ENCODE data around the gene TPCN1. TPM values are rescaled to one million over a fixed set of nuclear protein-coding genes. Genes with fewer than 3 reads are reported as not detected.

TPCN1 gene
- total and polyA plus RNA-seq, 2 donors (not counting 1 experiment from before 2014, with no cell fraction given) = 17.2 to 17.8 TPM

DNA sequence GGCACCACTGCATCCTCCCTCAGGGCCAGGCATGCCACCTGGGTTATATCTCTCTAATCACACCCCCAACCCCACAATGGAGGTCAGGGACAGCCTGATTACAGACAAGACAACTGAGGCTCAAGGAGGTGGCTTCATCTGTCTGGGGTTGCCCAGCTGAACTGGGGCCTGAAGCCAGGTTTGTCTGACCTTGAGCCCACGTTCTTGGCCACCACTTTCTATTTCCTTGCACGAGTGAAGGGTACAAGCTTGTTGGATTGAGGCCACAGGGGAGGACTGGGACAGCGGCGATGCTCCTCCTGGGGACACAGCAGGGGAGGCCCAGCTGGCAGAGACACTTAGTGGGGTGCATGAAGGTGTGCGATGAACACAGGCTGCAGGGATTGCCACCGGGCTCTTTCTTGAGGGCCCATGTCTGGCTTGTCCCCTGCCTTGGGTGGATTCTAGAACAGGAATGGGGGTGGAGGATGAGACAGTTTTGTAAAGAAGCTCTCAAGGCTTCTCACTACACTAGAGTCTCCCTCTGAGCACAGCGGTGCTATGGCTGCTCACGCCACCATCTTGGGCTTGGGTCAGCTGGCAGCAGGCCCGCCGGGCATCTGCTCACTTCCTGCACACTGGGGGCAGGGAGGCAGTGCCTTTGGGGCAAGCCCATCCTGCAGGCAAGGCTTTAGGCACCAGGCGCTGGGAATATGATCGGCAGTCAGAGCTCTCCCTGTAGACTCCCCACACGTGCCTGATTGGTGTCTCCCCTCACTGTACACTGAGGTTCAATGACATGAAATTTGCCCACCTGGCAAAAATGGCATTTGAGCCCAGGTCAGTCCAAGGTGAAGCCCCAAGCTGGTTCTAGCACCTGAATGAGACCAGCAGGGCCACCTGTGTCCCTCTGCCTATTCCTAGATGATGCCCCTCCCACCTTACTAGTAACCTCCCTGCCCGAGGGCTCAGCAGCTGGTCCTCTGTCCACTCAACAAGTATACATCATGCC lies 19.8 kb upstream of the TPCN1 start:
- no peak for TF ChIP-seq EZH2 (IDR thresholded peaks at IDR 0.05; ENCODE audit: low read length, missing control alignments)
- TF ChIP-seq CTCF (conservative IDR thresholded peaks at IDR 0.05 in 1 of 2, IDR thresholded peaks at IDR 0.05 in 1 of 2; ENCODE audit: low read depth in 1 of 2, low read length in 2 of 2) = no peak
- Histone ChIP-seq H2AFZ (ENCODE audit: low read length) (no peak overlapping the region), H3K4me2 (ENCODE audit: extremely low read depth, insufficient read depth, low read length) (no peak overlapping the region), H3K9me3 (ENCODE audit: control insufficient read depth, insufficient read depth, low read depth, low read length) (no peaks in the 10 kb centered on the region), H3K27ac (ENCODE audit: insufficient read depth, low read length) (no peak overlapping the region), H3K4me1 (ENCODE audit: control insufficient read depth, extremely low read depth, insufficient read depth, low read length) (no peaks in the 10 kb centered on the region), H3K4me3 (replicated peaks in 1 of 4; ENCODE audit: control extremely low read depth in 1 of 4, insufficient read depth in 1 of 4, low read depth in 3 of 4, low read length in 4 of 4) (no peak overlapping the region), H3K36me3 (ENCODE audit: control insufficient read depth, insufficient read depth, low read length) (no peaks in the 10 kb centered on the region), H4K20me1 (ENCODE audit: control insufficient read depth, extremely low read depth, insufficient read depth, low read length) (no peaks in the 10 kb centered on the region), H3K9ac (ENCODE audit: insufficient read depth, low read length) (no peak overlapping the region), H3K79me2 (ENCODE audit: control insufficient read depth, insufficient read depth, low read length) (no peaks in the 10 kb centered on the region), H3K27me3 (ENCODE audit: control insufficient read depth, insufficient read depth, low read length) (no peaks in the 10 kb centered on the region)
- no peak for DNase-seq (ENCODE audit: low read depth in 2 of 2)

- H3K9me3 ChIP-seq (ENCODE audit: control insufficient read depth, insufficient read depth, low read depth, low read length) = no peaks in the 10 kb centered on the region
- H3K79me2 ChIP-seq (ENCODE audit: control insufficient read depth, insufficient read depth, low read length) = no peaks in the 10 kb centered on the region
- no peak overlapping the region for H2AFZ ChIP-seq (ENCODE audit: low read length)
- no peaks in the 10 kb centered on the region for H4K20me1 ChIP-seq (ENCODE audit: control insufficient read depth, extremely low read depth, insufficient read depth, low read length)
- no peak overlapping the region for H3K9ac ChIP-seq (ENCODE audit: insufficient read depth, low read length)
- no peak overlapping the region for H3K4me3 ChIP-seq (replicated peaks in 1 of 4; ENCODE audit: control extremely low read depth in 1 of 4, insufficient read depth in 1 of 4, low read depth in 3 of 4, low read length in 4 of 4)
- no peak for TF ChIP-seq EZH2 (IDR thresholded peaks at IDR 0.05; ENCODE audit: low read length, missing control alignments)
- TF ChIP-seq CTCF (conservative IDR thresholded peaks at IDR 0.05 in 1 of 2, IDR thresholded peaks at IDR 0.05 in 1 of 2; ENCODE audit: low read depth in 1 of 2, low read length in 2 of 2) = no peak
- no peaks in the 10 kb centered on the region for H3K27me3 ChIP-seq (ENCODE audit: control insufficient read depth, insufficient read depth, low read length)
- no peak overlapping the region for H3K4me2 ChIP-seq (ENCODE audit: extremely low read depth, insufficient read depth, low read length)
- DNase-seq (ENCODE audit: low read depth in 2 of 2) = no peak
- H3K36me3 ChIP-seq (ENCODE audit: control insufficient read depth, insufficient read depth, low read length) = no peaks in the 10 kb centered on the region
- no peak overlapping the region for H3K27ac ChIP-seq (ENCODE audit: insufficient read depth, low read length)
- no peaks in the 10 kb centered on the region for H3K4me1 ChIP-seq (ENCODE audit: control insufficient read depth, extremely low read depth, insufficient read depth, low read length)
Observed at GRCh38 chr12:113202300-113203075, 18.8 kb upstream of the TPCN1 start.
